GM12873 (cell line): ENCODE measurements around the gene PEAK3.

Experiments used
- CTCF ChIP-seq: IDR thresholded peaks from 2 replicates; pipeline ENCODE4 v1.5.1; 2012; ENCODE audit warnings: low read depth, mild to moderate bottlenecking, moderate library complexity, low read length, control low read depth; ENCODE audit not compliant: insufficient read depth; ENCODE audit errors: missing control alignments

Gene PEAK3

GRCh38 chr19:2282062-2282861, at the start of gene PEAK3:
Gene PEAK3, minus strand, starts transcription at chr19:2282175. Its CDS starts 1,244 bp downstream, at chr19:2280931.
- TF ChIP-seq CTCF = no peak

- TF ChIP-seq CTCF = no peak
Observed at GRCh38 chr19:2330632-2331284, 48.8 kb upstream of the PEAK3 start.

- TF ChIP-seq CTCF = no peak
Observed at GRCh38 chr19:2330255-2330631, 48.3 kb upstream of the PEAK3 start.

GRCh38 chr19:2329501-2329916, 47.5 kb upstream of the PEAK3 start:
- TF ChIP-seq CTCF = no peak

- no peak for TF ChIP-seq CTCF
Observed at GRCh38 chr19:2329149-2329478, 47.1 kb upstream of the PEAK3 start.

GRCh38 chr19:2328401-2329148, 46.6 kb upstream of the PEAK3 start, which contains the start of the genes LSM7 and SPPL2B:
Gene LSM7, minus strand, starts transcription at chr19:2328586. Its CDS starts 20 bp downstream, at chr19:2328566.
Gene SPPL2B, plus strand, starts transcription at chr19:2328684. Its CDS starts 26 bp downstream, at chr19:2328710.
- TF ChIP-seq CTCF = no peak
